Endothelial cell of umbilical vein (primary cell): ENCODE results near the gene KLRC2.
"Not testable (repeated sequence)": the region's sequence is repeated elsewhere in the genome, so short reads cannot be mapped to it uniquely, and the experiment has no call there.

Source experiments
- EZH2 ChIP-seq: IDR thresholded peaks from 2 replicates; pipeline ENCODE4 v1.6.1; 2012; ENCODE audit warnings: borderline replicate concordance, low read depth, mild to moderate bottlenecking, moderate library complexity, low read length, inconsistent platforms; ENCODE audit not compliant: severe bottlenecking
- FOS ChIP-seq: IDR thresholded peaks from 2 replicates; pipeline ENCODE4 v1.6.1; 2011; ENCODE audit warnings: mild to moderate bottlenecking, low read length, moderate library complexity, borderline replicate concordance; ENCODE audit not compliant: insufficient read depth
- GATA2 ChIP-seq: IDR thresholded peaks from 2 replicates; pipeline ENCODE4 v1.7.0; 2011; ENCODE audit warnings: low read depth, mild to moderate bottlenecking, moderate library complexity, mixed read lengths, low read length; ENCODE audit not compliant: insufficient read length, insufficient read depth
- JUN ChIP-seq: IDR thresholded peaks from 2 replicates; pipeline ENCODE4 v1.6.1; 2011; ENCODE audit warnings: borderline replicate concordance, low read depth; ENCODE audit not compliant: insufficient read length, insufficient read depth
- MYC ChIP-seq: IDR thresholded peaks from one replicate; pipeline ENCODE4 v1.6.1; 2011; ENCODE audit warnings: mild to moderate bottlenecking, low read depth, low read length
- POLR2A ChIP-seq: IDR thresholded peaks from 2 replicates; pipeline ENCODE4 v1.6.1; 2012; ENCODE audit warnings: low read depth, mild to moderate bottlenecking, control low read depth, low read length
- POLR2AphosphoS5 ChIP-seq: IDR thresholded peaks from 2 replicates; pipeline ENCODE4 v1.6.1; 2012; ENCODE audit warnings: low read depth, mild to moderate bottlenecking, control low read depth, low read length, moderate library complexity; ENCODE audit not compliant: insufficient read depth
- TF ChIP-seq, protein P1 (sequence below), 2 donors: IDR thresholded peaks; 1 replicate in 1 of 2; 2 replicates in 1 of 2; pipeline ENCODE4 v1.5.1; 2011; ENCODE audit warnings: low read length in 2 of 2, mild to moderate bottlenecking in 2 of 2, moderate library complexity in 2 of 2, control low read depth in 1 of 2, inconsistent platforms in 1 of 2, low read depth in 1 of 2; ENCODE audit not compliant: insufficient read depth in 1 of 2; ENCODE audit errors: extremely low read depth in 1 of 2
- TF ChIP-seq, protein P2 (sequence below): IDR thresholded peaks from 2 replicates; pipeline ENCODE4 v1.6.1; 2011; ENCODE audit not compliant: insufficient read depth, insufficient read length

DNA sequence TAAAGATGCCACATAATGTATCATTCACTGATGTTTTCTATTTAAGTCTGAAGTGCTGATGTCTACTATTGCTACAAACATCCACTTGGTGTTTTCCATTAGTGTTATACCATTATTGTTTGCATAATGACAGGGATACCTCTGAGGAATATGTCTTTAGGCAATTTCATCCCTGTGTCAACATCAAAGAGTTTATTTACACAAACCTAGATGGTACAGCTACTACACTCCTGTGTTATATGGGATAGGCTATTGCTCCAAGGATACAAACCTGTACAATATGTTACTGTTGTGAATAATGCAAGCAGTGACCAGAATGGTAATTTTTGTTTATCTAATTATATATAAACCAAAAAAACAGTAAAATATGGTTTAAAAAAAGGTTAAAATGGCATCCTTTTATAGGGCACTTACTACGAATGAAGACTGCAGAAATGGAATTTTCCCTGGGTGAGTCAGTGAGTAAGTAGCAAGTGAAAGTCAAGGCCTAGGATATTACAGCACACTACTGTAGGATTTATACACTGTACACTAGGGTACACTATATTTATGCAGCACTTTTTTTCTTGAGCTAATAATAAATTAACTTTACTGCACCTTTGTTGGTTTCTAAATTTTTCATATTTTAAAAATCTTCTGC is 11.4 kb downstream of the KLRC2 start:
- TF ChIP-seq EZH2, POLR2A, MYC, POLR2AphosphoS5, FOS, GATA2, JUN: not testable (repeated sequence)
- TF ChIP-seq, protein P1, sequence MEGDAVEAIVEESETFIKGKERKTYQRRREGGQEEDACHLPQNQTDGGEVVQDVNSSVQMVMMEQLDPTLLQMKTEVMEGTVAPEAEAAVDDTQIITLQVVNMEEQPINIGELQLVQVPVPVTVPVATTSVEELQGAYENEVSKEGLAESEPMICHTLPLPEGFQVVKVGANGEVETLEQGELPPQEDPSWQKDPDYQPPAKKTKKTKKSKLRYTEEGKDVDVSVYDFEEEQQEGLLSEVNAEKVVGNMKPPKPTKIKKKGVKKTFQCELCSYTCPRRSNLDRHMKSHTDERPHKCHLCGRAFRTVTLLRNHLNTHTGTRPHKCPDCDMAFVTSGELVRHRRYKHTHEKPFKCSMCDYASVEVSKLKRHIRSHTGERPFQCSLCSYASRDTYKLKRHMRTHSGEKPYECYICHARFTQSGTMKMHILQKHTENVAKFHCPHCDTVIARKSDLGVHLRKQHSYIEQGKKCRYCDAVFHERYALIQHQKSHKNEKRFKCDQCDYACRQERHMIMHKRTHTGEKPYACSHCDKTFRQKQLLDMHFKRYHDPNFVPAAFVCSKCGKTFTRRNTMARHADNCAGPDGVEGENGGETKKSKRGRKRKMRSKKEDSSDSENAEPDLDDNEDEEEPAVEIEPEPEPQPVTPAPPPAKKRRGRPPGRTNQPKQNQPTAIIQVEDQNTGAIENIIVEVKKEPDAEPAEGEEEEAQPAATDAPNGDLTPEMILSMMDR (IDR thresholded peaks at IDR 0.05; ENCODE audit: extremely low read depth in 1 of 2, insufficient read depth in 1 of 2, low read depth in 1 of 2, low read length in 2 of 2), result not testable (repeated sequence)
- TF ChIP-seq, protein P2, sequence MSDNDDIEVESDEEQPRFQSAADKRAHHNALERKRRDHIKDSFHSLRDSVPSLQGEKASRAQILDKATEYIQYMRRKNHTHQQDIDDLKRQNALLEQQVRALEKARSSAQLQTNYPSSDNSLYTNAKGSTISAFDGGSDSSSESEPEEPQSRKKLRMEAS, result not testable (repeated sequence)
